Measurements from ENCODE around the gene TMEM205. TPM values are rescaled to one million over a fixed set of nuclear protein-coding genes. Genes with fewer than 3 reads are reported as not detected.
"Not testable (repeated sequence)": the region's sequence is repeated elsewhere in the genome, so short reads cannot be mapped to it uniquely, and the experiment has no call there.

Gene TMEM205
- total RNA-seq, 4 donors from 2014 or later: 266 to 1,029 (median 650) TPM

DNA sequence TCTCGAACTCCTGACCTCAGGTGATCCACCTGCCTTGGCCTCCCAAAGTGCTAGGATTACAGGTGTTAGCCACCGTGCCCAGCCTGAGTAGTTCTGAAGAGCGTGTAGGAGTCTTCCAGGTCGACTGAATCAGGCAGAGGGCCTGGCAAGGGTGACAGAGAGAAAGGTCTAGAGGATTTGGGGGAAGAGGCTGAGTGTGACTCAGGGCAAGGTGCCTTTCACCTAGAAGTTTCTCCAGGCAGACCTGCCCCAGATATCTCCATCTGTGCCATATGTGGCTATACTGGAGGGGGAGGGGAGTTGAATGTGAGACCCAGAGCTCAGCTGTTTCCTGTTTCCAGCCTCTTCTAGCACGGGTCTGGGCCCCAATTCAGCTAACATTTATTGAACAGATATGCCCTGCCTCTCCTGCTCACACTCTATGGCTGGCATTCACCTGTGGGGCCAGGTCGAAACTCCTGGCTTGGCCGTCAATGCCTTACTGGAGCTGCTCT lies 1.5 kb upstream of the TMEM205 start:
- intact Hi-C loops (cut with DNase I): loop anchor here (10.0 kb wide), 1 partner anchor 53 kb away; the partner anchor contains the start of gene TSPAN16
- H3K4me1 ChIP-seq: peaks cover 17 to 28% of the 10 kb centered on the region in 2 donors
- 75 to 76% methylated on average over 7 of the region's 7 CpGs for WGBS, 2 donors
- no peaks in the 10 kb centered on the region for H3K9me3 ChIP-seq
- no peak overlapping the region for H3K4me3 ChIP-seq (replicated peaks in 1 of 3)
- no peak overlapping the region for H3K27ac ChIP-seq
- no peak for DNase-seq
- TF ChIP-seq, protein P1, sequence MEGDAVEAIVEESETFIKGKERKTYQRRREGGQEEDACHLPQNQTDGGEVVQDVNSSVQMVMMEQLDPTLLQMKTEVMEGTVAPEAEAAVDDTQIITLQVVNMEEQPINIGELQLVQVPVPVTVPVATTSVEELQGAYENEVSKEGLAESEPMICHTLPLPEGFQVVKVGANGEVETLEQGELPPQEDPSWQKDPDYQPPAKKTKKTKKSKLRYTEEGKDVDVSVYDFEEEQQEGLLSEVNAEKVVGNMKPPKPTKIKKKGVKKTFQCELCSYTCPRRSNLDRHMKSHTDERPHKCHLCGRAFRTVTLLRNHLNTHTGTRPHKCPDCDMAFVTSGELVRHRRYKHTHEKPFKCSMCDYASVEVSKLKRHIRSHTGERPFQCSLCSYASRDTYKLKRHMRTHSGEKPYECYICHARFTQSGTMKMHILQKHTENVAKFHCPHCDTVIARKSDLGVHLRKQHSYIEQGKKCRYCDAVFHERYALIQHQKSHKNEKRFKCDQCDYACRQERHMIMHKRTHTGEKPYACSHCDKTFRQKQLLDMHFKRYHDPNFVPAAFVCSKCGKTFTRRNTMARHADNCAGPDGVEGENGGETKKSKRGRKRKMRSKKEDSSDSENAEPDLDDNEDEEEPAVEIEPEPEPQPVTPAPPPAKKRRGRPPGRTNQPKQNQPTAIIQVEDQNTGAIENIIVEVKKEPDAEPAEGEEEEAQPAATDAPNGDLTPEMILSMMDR (IDR thresholded peaks at IDR 0.05): no peak
- TF ChIP-seq POLR2A (IDR thresholded peaks at IDR 0.05): no peak
- no peaks in the 10 kb centered on the region for H3K36me3 ChIP-seq
- no peaks in the 10 kb centered on the region for H3K27me3 ChIP-seq

DNA sequence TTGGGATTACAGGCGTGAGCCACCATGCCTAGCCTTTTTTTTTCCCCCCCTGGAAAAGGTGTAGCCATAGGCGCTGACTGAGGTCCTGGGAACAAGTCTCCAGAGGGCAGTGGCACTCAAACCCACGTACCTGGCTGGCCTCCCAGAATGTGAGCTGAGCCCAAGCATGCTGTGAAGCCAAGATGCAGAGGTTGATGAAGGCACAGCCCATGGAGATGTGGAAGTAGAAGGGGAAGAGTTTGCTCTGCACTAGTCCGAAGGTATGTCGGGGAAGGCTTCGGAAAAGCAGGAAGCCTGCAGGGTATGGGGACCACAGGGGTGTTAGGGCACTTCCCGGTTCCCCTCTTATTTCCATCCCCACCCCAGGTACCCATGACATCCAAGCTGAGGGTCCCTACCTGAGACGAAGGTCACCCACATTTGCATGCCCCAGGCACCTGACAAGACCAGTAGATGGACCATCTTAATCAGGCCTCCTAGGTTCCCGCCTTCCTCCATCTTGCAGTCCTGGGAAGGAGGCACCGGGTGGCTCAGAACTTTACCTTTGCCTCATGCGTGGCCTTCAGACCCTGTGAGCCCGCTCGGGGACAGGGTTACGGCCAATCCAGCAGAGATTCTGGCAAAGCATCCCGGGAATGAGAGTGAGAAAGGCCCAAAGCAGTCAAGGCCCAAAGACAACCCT lies 805 bp downstream of the TMEM205 start:
- Histone ChIP-seq H3K27ac (peak overlapping the region in 2 of 3 donors; percentile 87 to 90), H3K4me3 (replicated peaks in 1 of 3) (peak overlapping the region in 2 of 3 donors; percentile 32 to 52), H3K27me3 (no peaks in the 10 kb centered on the region), H3K36me3 (no peaks in the 10 kb centered on the region), H3K9me3 (no peaks in the 10 kb centered on the region), H3K4me1 (peaks cover 17 to 28% of the 10 kb centered on the region in 2 donors)
- intact Hi-C loops (cut with DNase I): loop anchor here (10.0 kb wide), 1 partner anchor 50 kb away; the partner anchor contains the start of gene TSPAN16
- DNase-seq: peak; percentile 41 to 46
- 46 to 49% methylated on average over 11 to 13 of the region's 15 CpGs for WGBS, 2 donors
- TF ChIP-seq, protein P1 (IDR thresholded peaks at IDR 0.05): no peak
- no peak for TF ChIP-seq POLR2A (IDR thresholded peaks at IDR 0.05)

DNA sequence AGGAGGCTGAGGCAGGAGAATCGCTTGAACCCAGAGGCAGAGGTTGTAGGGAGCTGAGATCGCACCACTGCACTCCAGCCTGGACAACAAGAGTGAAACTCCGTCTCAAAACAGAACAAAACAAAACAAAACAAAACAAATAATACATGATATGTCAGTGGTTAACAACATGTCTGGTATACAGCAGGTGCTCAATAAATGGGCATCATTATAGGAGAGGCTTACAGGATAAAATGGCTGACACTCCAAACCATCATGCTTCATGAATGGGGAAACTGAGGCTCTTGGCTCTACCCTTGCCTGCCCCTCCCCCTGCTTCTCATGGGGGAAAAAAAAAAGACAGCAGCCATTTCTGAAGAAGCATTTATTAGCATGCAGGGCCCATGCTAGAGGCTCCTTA lies 3.6 kb downstream of the TMEM205 start:
- TF ChIP-seq, protein P1 (IDR thresholded peaks at IDR 0.05): no peak
- no peak for TF ChIP-seq POLR2A (IDR thresholded peaks at IDR 0.05)
- Histone ChIP-seq H3K4me1 (peaks cover 32 to 41% of the 10 kb centered on the region in 2 donors), H3K27me3 (no peaks in the 10 kb centered on the region), H3K36me3 (no peaks in the 10 kb centered on the region), H3K9me3 (no peaks in the 10 kb centered on the region), H3K27ac (no peak overlapping the region), H3K4me3 (replicated peaks in 1 of 3) (no peak overlapping the region)
- intact Hi-C loops (cut with DNase I): loop anchor here (10.0 kb wide), 1 partner anchor 48 kb away; the partner anchor contains the start of gene TSPAN16
- WGBS, 2 donors: 97% methylated on average over 3 of the region's 3 CpGs
- no peak for DNase-seq

DNA sequence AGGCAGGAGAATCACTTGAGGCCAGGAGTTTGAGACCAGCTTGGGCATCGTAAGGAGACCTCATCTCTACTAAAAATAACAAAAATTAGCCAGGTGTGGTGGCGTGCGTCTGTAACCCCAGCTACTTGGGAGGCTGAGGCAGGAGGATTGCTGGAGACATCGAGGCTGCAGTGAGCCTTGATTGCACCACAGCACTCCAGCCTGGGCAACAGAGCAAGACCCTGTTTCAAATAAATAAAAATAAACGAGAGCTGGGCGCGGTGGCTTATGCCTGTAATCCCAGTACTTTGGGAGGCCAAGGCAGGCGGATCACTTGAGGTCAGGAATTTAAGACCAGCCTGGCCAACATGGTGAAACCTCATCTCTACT lies 6.0 kb downstream of the TMEM205 start:
- H3K4me3 ChIP-seq (replicated peaks in 1 of 3): peak overlapping the region in 1 of 3 donors; percentile 97
- intact Hi-C loops (cut with DNase I): loop anchor here (10.0 kb wide), 1 partner anchor 45 kb away; the partner anchor contains the start of gene TSPAN16
- not testable (repeated sequence) for DNase-seq

DNA sequence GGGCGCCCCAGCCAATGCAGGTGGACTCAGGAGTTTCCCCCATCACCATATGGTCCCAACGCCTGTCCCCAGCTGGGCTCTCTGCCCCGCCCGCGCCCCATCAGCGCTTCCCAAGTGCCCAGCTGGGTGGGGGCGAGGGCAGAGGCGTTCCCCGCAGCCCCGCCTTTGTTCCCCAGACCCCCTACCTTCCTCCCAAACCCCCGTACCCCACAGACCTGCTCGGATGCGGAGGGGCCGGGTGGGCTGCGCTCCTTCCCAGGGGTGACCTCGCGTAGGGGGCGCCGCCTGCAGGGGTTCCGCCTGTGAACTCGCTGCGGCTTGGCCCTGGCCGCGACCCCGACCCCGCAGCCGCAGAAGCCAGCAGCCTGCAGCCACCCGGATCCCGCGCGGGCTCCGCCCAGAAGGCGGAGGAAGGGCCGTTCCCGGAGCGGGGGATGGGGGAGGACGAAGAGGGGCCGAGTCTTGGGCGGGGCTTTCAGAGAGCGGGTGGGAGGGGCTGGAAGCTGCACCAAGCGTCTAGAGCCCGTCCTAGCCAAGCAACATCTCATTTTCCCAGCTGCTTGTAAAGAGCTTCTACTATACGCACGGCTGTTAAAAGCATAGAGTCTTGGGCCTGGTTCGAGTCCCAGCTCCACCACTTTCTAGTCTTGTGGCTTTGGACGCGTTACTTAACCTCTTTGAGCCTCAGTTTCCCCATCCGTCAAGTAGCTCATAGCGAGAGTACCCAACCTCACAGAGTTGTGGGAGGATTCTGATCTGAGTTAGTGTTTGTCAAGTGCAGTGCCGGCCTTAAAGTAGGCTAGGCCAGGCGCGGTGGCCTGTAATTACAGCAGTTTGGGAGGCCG lies 6.6 kb downstream of the TMEM205 start, which contains the start of gene RAB3D:
RAB3D (minus strand) TSS at position 404 of the 845 bp plus-strand sequence. CDS start 2,258 bp downstream, outside the sequence.
- Histone ChIP-seq H3K4me1 (peaks cover 21 to 25% of the 10 kb centered on the region in 2 donors), H3K9me3 (no peaks in the 10 kb centered on the region), H3K4me3 (replicated peaks in 1 of 3) (peak within 1 kb of the TSS; percentile 36 to 100 (median 97)), H3K36me3 (peaks cover 12 to 23% of the 10 kb centered on the region in 2 donors), H3K27ac (peak within 1 kb of the TSS; percentile 73 to 86 (median 86)), H3K27me3 (no peaks in the 10 kb centered on the region)
- WGBS, 2 donors: 16 to 23% methylated on average over 11 to 19 of the region's 53 CpGs
- intact Hi-C loops (cut with DNase I): loop anchor here (10.0 kb wide), 1 partner anchor 45 kb away; the partner anchor contains the start of gene TSPAN16
- peak in 1 of 2 donors; percentile 60 for TF ChIP-seq POLR2A (IDR thresholded peaks at IDR 0.05)
- TF ChIP-seq, protein P1 (IDR thresholded peaks at IDR 0.05): no peak
- DNase-seq: peak; percentile 94 to 95

More for the DNA sequence above, 6.0 kb downstream of the TMEM205 start:
- not testable (repeated sequence) for H3K27me3 ChIP-seq, H3K9me3 ChIP-seq
- peaks cover 7 to 17% of the 10 kb centered on the region in 2 donors for H3K36me3 ChIP-seq
- H3K27ac ChIP-seq: peak overlapping the region in 1 of 3 donors; percentile 86
- WGBS, 2 donors: 82 to 86% methylated on average over 8 of the region's 8 CpGs
- H3K4me1 ChIP-seq: peaks cover 27 to 31% of the 10 kb centered on the region in 2 donors

Measured in thyroid gland (tissue), 4 donors.